Measurements from ENCODE around the gene ZNF276.
"Not testable (repeated sequence)": the region's sequence is repeated elsewhere in the genome, so short reads cannot be mapped to it uniquely, and the experiment has no call there.

ZNF276 gene

DNA sequence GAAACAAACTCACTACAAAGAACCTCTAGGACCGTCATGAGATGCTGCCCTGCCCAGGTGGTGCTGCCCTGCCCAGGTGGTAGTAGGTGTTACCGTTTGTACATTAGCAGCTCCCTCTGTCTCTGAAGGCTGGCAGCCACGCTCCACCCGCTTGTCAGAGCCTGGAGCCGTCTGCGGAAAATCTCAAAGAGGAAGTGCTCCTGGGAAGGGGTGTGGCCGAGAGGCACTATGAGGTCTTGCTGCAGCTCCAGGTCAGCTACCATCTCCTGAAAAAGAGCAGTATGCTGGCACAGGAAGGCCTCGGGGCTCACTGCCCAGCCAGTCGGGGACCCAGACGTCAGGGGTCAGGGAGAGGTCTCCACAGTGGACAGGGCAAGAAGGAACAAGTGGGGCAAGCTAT lies 28.3 kb downstream of the ZNF276 start:
- H3K27me3 ChIP-seq (ENCODE audit: insufficient read depth, insufficient read length): no peaks in the 10 kb centered on the region
- H3K4me1 ChIP-seq (ENCODE audit: insufficient read depth, insufficient read length): no peaks in the 10 kb centered on the region
- H3K4me3 ChIP-seq (ENCODE audit: insufficient read length, low read depth): no peak overlapping the region
- no peaks in the 10 kb centered on the region for H3K9me3 ChIP-seq (ENCODE audit: insufficient read depth, low read length)
- no peak for DNase-seq (ENCODE audit: low read depth, low spot score)
- H3K9ac ChIP-seq (ENCODE audit: insufficient read length, low read depth): no peak overlapping the region
- TF ChIP-seq YY1 (IDR thresholded peaks at IDR 0.05; ENCODE audit: insufficient read depth, insufficient read length) (no peak), SUZ12 (IDR thresholded peaks at IDR 0.05; ENCODE audit: extremely low read depth, insufficient read depth, insufficient read length) (no peak), ZNF274 (IDR thresholded peaks at IDR 0.05; ENCODE audit: low read depth, low read length) (no peak)
- peaks cover 80% of the 10 kb centered on the region for H3K36me3 ChIP-seq (ENCODE audit: insufficient read depth, insufficient read length, low read length)

DNA sequence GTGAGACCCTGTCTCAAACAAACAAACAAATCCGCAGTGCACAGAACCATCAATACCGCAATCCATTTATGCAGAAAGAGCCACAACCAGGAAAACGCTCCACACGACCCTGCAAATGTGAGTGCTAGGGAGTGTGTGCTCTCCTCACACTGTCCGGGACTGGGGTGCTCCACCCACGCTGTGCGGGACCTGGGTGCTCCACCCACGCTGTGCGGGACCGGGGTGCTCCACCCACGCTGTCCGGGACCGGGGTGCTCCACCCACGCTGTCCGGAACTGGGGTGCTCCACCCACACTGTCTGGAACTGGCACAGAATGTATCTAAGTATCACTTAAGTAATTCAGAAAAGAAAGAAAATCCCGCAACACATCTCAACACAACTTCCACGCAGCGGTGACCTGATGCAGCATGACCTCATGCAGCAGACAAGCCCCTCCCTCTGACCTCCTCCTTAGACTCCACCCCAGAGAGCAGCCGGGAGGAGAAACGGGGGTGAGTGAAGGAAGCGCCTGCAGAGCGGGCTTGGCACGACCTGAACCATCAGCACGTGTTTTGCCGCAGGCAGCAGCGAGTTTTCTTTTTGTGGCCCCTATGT lies 38.5 kb downstream of the ZNF276 start:
- H3K4me3 ChIP-seq (ENCODE audit: insufficient read length, low read depth): no peak overlapping the region
- no peaks in the 10 kb centered on the region for H3K9me3 ChIP-seq (ENCODE audit: insufficient read depth, low read length)
- no peaks in the 10 kb centered on the region for H3K27me3 ChIP-seq (ENCODE audit: insufficient read depth, insufficient read length)
- peaks cover 89% of the 10 kb centered on the region for H3K36me3 ChIP-seq (ENCODE audit: insufficient read depth, insufficient read length, low read length)
- H3K9ac ChIP-seq (ENCODE audit: insufficient read length, low read depth): no peak overlapping the region
- DNase-seq (ENCODE audit: low read depth, low spot score): no peak
- H3K4me1 ChIP-seq (ENCODE audit: insufficient read depth, insufficient read length): no peaks in the 10 kb centered on the region
- no peak for TF ChIP-seq SUZ12 (IDR thresholded peaks at IDR 0.05; ENCODE audit: extremely low read depth, insufficient read depth, insufficient read length)
- TF ChIP-seq ZNF274 (IDR thresholded peaks at IDR 0.05; ENCODE audit: low read depth, low read length): no peak
- no peak for TF ChIP-seq YY1 (IDR thresholded peaks at IDR 0.05; ENCODE audit: insufficient read depth, insufficient read length)

DNA sequence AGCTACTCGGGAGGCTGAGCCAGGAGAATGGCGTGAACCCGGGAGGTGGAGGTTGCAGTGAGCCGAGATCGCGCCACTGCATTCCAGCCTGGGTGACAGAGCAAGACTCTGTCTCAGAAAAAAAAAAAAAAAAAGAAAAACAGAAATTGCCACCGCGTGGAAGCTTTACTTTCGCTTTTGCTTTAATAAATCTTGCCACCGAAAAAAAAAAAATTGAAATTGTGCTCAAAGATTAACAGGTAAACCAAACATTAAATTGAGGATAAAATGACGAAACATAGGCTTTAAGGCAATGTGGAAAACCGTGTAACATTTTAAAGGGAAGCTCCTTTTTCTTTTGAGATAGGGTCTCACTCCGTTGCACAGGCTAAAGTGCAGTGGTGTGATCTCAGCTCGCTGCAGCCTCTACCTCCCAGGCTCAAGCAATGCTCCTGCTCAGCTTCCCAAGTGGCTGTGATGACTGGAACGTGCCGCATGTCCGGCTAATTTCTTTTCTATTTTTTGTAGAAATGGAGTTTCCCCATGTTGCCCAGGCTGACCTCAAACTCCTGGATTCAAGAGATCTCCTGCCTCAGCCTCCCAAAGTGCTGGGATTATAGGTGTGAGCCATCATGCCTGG lies 40.1 kb downstream of the ZNF276 start:
- Histone ChIP-seq H3K4me1 (ENCODE audit: insufficient read depth, insufficient read length) (no peaks in the 10 kb centered on the region), H3K4me3 (ENCODE audit: insufficient read length, low read depth) (no peak overlapping the region), H3K27me3 (ENCODE audit: insufficient read depth, insufficient read length) (no peaks in the 10 kb centered on the region), H3K9ac (ENCODE audit: insufficient read length, low read depth) (no peak overlapping the region), H3K9me3 (ENCODE audit: insufficient read depth, low read length) (no peaks in the 10 kb centered on the region), H3K36me3 (ENCODE audit: insufficient read depth, insufficient read length, low read length) (peaks cover 93% of the 10 kb centered on the region)
- TF ChIP-seq YY1 (IDR thresholded peaks at IDR 0.05; ENCODE audit: insufficient read depth, insufficient read length) (no peak), SUZ12 (IDR thresholded peaks at IDR 0.05; ENCODE audit: extremely low read depth, insufficient read depth, insufficient read length) (no peak)
- DNase-seq (ENCODE audit: low read depth, low spot score): no peak

GRCh38 chr16:89764711-89765201 lies 43.4 kb downstream of the ZNF276 start:
- no peak overlapping the region for H3K4me3 ChIP-seq (ENCODE audit: insufficient read length, low read depth)
- no peaks in the 10 kb centered on the region for H3K9me3 ChIP-seq (ENCODE audit: insufficient read depth, low read length)
- peaks cover 94% of the 10 kb centered on the region for H3K36me3 ChIP-seq (ENCODE audit: insufficient read depth, insufficient read length, low read length)
- TF ChIP-seq SUZ12 (IDR thresholded peaks at IDR 0.05; ENCODE audit: extremely low read depth, insufficient read depth, insufficient read length) (no peak), YY1 (IDR thresholded peaks at IDR 0.05; ENCODE audit: insufficient read depth, insufficient read length) (no peak), ZNF274 (IDR thresholded peaks at IDR 0.05; ENCODE audit: low read depth, low read length) (no peak)
- no peaks in the 10 kb centered on the region for H3K4me1 ChIP-seq (ENCODE audit: insufficient read depth, insufficient read length)
- no peak overlapping the region for H3K9ac ChIP-seq (ENCODE audit: insufficient read length, low read depth)
- H3K27me3 ChIP-seq (ENCODE audit: insufficient read depth, insufficient read length): no peaks in the 10 kb centered on the region
- DNase-seq (ENCODE audit: low read depth, low spot score): no peak

- Histone ChIP-seq H3K27me3 (ENCODE audit: insufficient read depth, insufficient read length) (no peaks in the 10 kb centered on the region), H3K36me3 (ENCODE audit: insufficient read depth, insufficient read length, low read length) (peaks cover 94% of the 10 kb centered on the region), H3K9me3 (ENCODE audit: insufficient read depth, low read length) (no peaks in the 10 kb centered on the region), H3K9ac (ENCODE audit: insufficient read length, low read depth) (no peak overlapping the region), H3K4me1 (ENCODE audit: insufficient read depth, insufficient read length) (no peaks in the 10 kb centered on the region), H3K4me3 (ENCODE audit: insufficient read length, low read depth) (no peak overlapping the region)
- DNase-seq (ENCODE audit: low read depth, low spot score): no peak
- TF ChIP-seq ZNF274 (IDR thresholded peaks at IDR 0.05; ENCODE audit: low read depth, low read length): no peak
- no peak for TF ChIP-seq SUZ12 (IDR thresholded peaks at IDR 0.05; ENCODE audit: extremely low read depth, insufficient read depth, insufficient read length)
- no peak for TF ChIP-seq YY1 (IDR thresholded peaks at IDR 0.05; ENCODE audit: insufficient read depth, insufficient read length)
Measured at GRCh38 chr16:89765292-89765830, 44.0 kb downstream of the ZNF276 start.

DNA sequence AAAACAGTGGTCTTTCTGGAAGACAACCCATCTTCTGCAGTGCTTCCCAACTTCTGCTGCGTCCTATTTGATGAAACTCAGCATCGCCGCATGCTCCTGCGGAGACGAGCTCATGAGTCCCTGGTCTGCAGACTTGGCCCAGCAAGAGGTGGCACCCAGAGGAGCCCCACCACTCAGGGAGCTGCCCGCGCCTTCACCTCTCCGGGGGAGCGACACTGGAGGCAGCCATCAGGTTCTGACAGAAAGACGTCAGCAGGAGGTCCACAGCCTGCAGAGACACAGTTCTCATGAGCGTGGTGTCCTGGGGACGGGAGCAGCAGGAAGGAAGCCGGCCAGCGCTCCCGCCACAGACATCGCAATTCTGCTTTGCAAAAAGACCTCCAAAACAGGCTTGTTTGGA lies 49.0 kb downstream of the ZNF276 start:
- Histone ChIP-seq H3K27me3 (ENCODE audit: insufficient read depth, insufficient read length) (no peaks in the 10 kb centered on the region), H3K9me3 (ENCODE audit: insufficient read depth, low read length) (no peaks in the 10 kb centered on the region), H3K4me1 (ENCODE audit: insufficient read depth, insufficient read length) (no peaks in the 10 kb centered on the region), H3K36me3 (ENCODE audit: insufficient read depth, insufficient read length, low read length) (peaks cover 94% of the 10 kb centered on the region), H3K4me3 (ENCODE audit: insufficient read length, low read depth) (no peak overlapping the region), H3K9ac (ENCODE audit: insufficient read length, low read depth) (no peak overlapping the region)
- no peak for DNase-seq (ENCODE audit: low read depth, low spot score)
- TF ChIP-seq SUZ12 (IDR thresholded peaks at IDR 0.05; ENCODE audit: extremely low read depth, insufficient read depth, insufficient read length): no peak
- TF ChIP-seq YY1 (IDR thresholded peaks at IDR 0.05; ENCODE audit: insufficient read depth, insufficient read length): no peak
- TF ChIP-seq ZNF274 (IDR thresholded peaks at IDR 0.05; ENCODE audit: low read depth, low read length): no peak

DNA sequence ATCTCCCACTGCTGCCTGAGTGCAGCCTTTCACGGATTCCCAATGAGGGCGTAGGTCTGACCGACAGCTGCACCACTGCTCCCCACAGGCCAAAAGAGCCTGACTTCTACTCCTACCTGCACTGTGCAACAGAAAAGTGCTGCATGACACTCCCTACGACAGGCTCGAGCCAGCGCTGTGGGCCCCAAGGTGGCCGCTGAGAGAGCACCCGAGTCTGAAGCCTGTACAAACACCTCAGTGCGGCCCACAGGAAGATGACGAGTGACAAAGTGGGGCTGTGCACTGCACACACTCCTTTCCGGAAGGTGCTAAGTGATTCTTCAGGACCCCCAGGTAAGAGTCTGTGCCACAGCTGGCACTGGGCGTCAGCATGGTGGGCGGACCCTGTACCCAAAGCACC lies 53.9 kb downstream of the ZNF276 start:
- Histone ChIP-seq H3K36me3 (ENCODE audit: insufficient read depth, insufficient read length, low read length) (peaks cover 92% of the 10 kb centered on the region), H3K4me3 (ENCODE audit: insufficient read length, low read depth) (no peak overlapping the region), H3K27me3 (ENCODE audit: insufficient read depth, insufficient read length) (no peaks in the 10 kb centered on the region), H3K4me1 (ENCODE audit: insufficient read depth, insufficient read length) (peaks cover 3% of the 10 kb centered on the region), H3K9me3 (ENCODE audit: insufficient read depth, low read length) (no peaks in the 10 kb centered on the region), H3K9ac (ENCODE audit: insufficient read length, low read depth) (no peak overlapping the region)
- TF ChIP-seq ZNF274 (IDR thresholded peaks at IDR 0.05; ENCODE audit: low read depth, low read length): no peak
- TF ChIP-seq YY1 (IDR thresholded peaks at IDR 0.05; ENCODE audit: insufficient read depth, insufficient read length): no peak
- no peak for TF ChIP-seq SUZ12 (IDR thresholded peaks at IDR 0.05; ENCODE audit: extremely low read depth, insufficient read depth, insufficient read length)
- DNase-seq (ENCODE audit: low read depth, low spot score): no peak

- DNase-seq (ENCODE audit: low read depth, low spot score); H3K27me3 ChIP-seq (ENCODE audit: insufficient read depth, insufficient read length); H3K4me1 ChIP-seq (ENCODE audit: insufficient read depth, insufficient read length); H3K9me3 ChIP-seq (ENCODE audit: insufficient read depth, low read length); H3K9ac ChIP-seq (ENCODE audit: insufficient read length, low read depth); H3K4me3 ChIP-seq (ENCODE audit: insufficient read length, low read depth): not testable (repeated sequence)
- peaks cover 79% of the 10 kb centered on the region for H3K36me3 ChIP-seq (ENCODE audit: insufficient read depth, insufficient read length, low read length)
Measured at GRCh38 chr16:89778211-89778610, 56.9 kb downstream of the ZNF276 start.
